GM13977 (cell line): ENCODE measurements around the gene TMPRSS3.

Experiments
- DNase-seq: peaks from one replicate; pipeline ENCODE4 v3.0.0; 2012; ENCODE audit warnings: low spot score
- in situ Hi-C: fragments of 300-500 bp; cut with MboI; formaldehyde crosslinking; loops from one replicate; pipeline ENCODE4 v1.12.0; 2022; ENCODE audit warnings: low sequenced_read_pairs, low pct_unique_long_range_greater_than_20kb, mixed read lengths, inconsistent platforms; ENCODE audit not compliant: unreplicated experiment
- TF ChIP-seq, protein P1 (sequence below): IDR thresholded peaks from 2 replicates; pipeline ENCODE4 v1.5.1; 2012; ENCODE audit warnings: mild to moderate bottlenecking, control low read depth; ENCODE audit not compliant: insufficient read depth; ENCODE audit errors: extremely low read depth, missing control alignments

The TMPRSS3 gene

DNA sequence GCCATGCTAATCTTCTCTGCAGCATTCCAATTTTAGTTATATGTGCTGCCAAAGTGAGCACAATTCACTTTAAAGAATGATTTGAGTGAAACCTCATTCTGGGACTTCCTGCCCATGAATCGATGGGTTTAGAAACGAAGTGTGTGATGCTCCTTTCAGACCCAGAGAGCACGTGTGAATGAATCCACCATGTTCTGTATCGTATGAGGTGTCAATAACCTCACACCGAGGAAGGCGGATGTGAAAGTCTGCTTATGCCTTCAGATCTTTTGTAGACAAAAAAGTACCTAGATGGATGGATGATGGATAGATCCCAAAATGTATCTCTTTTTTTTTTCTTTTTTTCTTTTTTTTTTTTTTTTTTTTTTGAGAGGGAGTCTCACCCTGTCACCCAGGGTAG, 21.7 kb upstream of the TMPRSS3 start:
- DNase-seq: peak; percentile 52
- TF ChIP-seq, protein P1, sequence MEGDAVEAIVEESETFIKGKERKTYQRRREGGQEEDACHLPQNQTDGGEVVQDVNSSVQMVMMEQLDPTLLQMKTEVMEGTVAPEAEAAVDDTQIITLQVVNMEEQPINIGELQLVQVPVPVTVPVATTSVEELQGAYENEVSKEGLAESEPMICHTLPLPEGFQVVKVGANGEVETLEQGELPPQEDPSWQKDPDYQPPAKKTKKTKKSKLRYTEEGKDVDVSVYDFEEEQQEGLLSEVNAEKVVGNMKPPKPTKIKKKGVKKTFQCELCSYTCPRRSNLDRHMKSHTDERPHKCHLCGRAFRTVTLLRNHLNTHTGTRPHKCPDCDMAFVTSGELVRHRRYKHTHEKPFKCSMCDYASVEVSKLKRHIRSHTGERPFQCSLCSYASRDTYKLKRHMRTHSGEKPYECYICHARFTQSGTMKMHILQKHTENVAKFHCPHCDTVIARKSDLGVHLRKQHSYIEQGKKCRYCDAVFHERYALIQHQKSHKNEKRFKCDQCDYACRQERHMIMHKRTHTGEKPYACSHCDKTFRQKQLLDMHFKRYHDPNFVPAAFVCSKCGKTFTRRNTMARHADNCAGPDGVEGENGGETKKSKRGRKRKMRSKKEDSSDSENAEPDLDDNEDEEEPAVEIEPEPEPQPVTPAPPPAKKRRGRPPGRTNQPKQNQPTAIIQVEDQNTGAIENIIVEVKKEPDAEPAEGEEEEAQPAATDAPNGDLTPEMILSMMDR: no peak
- in situ Hi-C loops: no loop called here

DNA sequence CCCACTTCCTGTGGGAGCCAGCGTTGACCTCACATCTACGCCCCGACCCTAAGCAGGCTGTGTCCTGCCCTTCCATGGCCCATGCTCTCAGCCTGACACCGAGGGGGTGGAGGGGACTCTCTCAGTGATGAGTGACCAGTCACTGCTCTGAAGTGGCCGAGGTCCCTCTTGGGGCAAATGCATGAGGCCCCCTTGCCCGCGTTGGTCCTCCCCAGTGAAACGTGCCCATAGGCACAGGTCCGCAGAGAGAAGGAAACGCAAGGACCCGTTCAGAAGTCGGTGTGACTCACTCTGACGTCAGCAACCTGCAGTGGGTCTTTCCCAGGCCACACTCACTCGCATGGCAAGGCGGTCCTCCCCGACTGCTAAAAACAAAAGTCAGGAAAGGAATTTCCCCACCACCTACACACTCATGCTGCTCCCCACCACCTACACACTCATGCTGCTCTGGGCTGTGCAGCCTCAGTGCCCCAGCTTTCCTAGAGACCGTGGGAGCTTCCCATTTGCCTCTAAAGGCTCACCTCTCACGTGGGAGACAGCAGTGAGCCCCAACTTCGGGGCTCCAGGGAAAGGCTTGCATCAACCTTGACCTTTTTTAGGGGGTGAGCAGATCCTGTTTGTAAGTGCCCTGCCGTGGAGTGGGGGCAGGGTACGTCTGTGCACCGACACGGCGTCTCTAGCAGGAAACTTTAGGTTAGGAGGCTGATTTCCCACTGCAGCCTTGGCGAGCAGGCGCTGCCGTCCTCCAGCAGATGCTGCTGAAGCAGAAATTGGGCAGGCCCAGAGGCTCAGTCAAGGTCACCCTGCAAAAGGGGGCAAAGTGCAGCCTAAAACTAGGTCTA, 19.3 kb upstream of the TMPRSS3 start:
- TF ChIP-seq, protein P1: no peak
- DNase-seq: peak; percentile 88

DNA sequence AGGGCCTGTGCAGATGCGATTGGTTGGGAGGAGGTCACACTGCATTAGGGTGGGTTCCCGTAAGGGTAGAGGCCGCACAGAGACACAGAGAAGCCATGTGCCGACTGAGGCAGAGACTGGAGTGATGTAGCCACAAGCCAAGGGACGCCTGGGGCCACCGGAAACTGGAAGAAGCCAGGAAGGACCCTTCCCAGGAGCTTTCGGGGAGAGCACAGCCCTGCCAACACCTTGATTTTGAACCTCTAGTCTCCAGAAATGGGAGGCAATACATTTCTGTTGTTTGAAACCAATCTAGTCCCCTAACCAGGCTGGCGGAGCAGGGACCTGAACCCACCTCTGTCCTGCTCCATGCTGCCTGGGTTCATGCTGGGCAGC, 18.7 kb upstream of the TMPRSS3 start:
- TF ChIP-seq, protein P1: no peak
- in situ Hi-C loops: no loop called here
- DNase-seq: no peak

More for the DNA sequence above, 19.3 kb upstream of the TMPRSS3 start:
- in situ Hi-C loops: no loop called here

DNA sequence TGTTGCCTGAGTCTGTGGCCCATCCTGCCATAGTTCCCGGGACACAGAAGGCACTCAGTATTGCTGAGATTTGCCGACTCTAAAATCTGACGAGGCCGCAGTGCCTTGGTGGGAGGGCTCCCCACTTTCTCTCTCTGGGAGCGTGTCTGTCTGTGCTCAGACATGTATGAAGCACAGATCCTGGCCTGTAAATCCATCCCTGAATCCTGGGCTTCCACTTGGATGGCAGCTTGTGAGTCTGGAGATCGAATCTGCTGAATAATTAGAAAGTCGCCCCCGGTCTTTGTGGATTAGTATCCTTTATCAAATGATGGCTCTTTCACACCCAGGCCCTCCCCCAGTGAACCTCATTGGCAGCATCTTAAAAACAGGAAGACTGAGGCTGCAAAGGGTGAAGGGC, 18.2 kb upstream of the TMPRSS3 start:
- TF ChIP-seq, protein P1: no peak
- in situ Hi-C loops: no loop called here
- DNase-seq: no peak

DNA sequence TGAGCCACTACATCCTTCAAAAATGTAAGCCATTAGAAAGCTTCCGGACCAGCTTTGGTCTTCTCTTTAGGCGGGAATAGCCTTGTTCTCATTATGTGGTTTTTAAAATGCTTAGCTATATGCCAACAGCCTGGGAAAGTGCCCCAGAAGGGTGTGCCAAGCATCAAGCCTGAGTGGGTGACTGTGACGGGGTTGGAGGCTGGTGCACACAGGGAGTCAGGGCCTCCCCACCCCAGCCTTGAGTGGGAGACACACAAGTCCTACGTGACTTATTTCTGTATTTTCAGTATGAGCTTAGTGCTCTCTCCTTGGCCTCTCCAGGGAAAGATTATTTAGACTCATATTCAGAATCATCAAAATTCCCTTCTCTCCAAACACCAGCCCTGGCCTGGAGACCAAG, 17.6 kb upstream of the TMPRSS3 start:
- DNase-seq: no peak
- in situ Hi-C loops: no loop called here
- TF ChIP-seq, protein P1: no peak

DNA sequence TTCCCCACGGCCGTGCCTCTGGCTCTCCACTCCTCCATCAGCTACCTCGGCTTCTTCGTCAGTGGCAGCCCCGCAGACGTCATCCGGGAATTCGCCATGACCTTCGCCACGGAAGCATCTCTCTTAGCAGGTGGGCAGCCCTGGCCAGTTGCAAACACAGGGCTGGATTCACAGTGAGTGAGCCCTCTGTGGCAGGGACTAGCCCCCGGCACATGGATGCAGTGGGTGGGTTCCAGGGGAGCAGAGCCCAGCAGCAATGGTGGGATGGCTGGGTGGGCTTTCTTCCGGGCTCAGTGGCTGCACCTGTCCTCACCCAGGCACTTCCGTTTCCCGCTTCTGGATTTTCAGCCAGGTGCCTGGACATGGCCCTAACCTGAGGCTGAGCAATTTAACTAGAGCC, 17.2 kb upstream of the TMPRSS3 start:
- in situ Hi-C loops: no loop called here
- TF ChIP-seq, protein P1: no peak
- DNase-seq: no peak
